HUDEP-2 (cell line): ENCODE measurements around the gene CCDC116.
"Not testable (repeated sequence)": the region's sequence is repeated elsewhere in the genome, so short reads cannot be mapped to it uniquely, and the experiment has no call there.

ENCODE experiments used
- DNase-seq, 76 experiments: peaks; one replicate each; lab custom pipeline; 2025; ENCODE audit not compliant: unreplicated experiment in 76 of 76; lab: John Stamatoyannopoulos, UW

The CCDC116 gene

GRCh38 chr22:21677606-21678443 lies 45.3 kb downstream of the CCDC116 start:
- DNase-seq, result no peak

GRCh38 chr22:21678842-21679241 lies 46.3 kb downstream of the CCDC116 start:
- DNase-seq, result not testable (repeated sequence)

GRCh38 chr22:21679383-21679782 lies 46.8 kb downstream of the CCDC116 start:
- DNase-seq, result no peak

GRCh38 chr22:21680830-21681565 lies 48.4 kb downstream of the CCDC116 start:
- no peak for DNase-seq

- no peak for DNase-seq
Observed at GRCh38 chr22:21681566-21682370, 49.2 kb downstream of the CCDC116 start.

GRCh38 chr22:21682385-21683175 lies 50.0 kb downstream of the CCDC116 start:
- no peak for DNase-seq

GRCh38 chr22:21683401-21683811 lies 50.8 kb downstream of the CCDC116 start:
- no peak for DNase-seq

- no peak for DNase-seq
Observed at GRCh38 chr22:21684492-21685163, 52.1 kb downstream of the CCDC116 start.

- no peak for DNase-seq
Observed at GRCh38 chr22:21685164-21685513, 52.6 kb downstream of the CCDC116 start.

- DNase-seq, result no peak
Observed at GRCh38 chr22:21686193-21686608, 53.6 kb downstream of the CCDC116 start.
